SJSA1 (cell line): Measurements from ENCODE around the gene IQGAP3. TPM values are rescaled to one million over a fixed set of nuclear protein-coding genes. Genes with fewer than 3 reads are reported as not detected.
"Not testable (repeated sequence)": the region's sequence is repeated elsewhere in the genome, so short reads cannot be mapped to it uniquely, and the experiment has no call there.

Experiments used
- DNase-seq, 2 experiments: peaks; one replicate each; pipeline ENCODE4 v3.0.0-alpha.2; 2015 to 2020; ENCODE audit warnings: low spot score in 2 of 2, low read depth in 1 of 2
- H3K27ac ChIP-seq: fragments of 250-450 bp; sonication (Bioruptor Pico); 2 replicates; pipeline ENCODE4 v1.5.1; 2020; ENCODE audit warnings: mild to moderate bottlenecking, moderate library complexity
- H3K27me3 ChIP-seq: fragments of 250-450 bp; sonication (Bioruptor Pico); replicated peaks from 2 replicates; pipeline ENCODE4 v1.5.1; 2020; ENCODE audit warnings: mild to moderate bottlenecking, moderate library complexity
- H3K36me3 ChIP-seq: fragments of 250-450 bp; sonication (Bioruptor Pico); 2 replicates; pipeline ENCODE4 v1.5.1; 2020; ENCODE audit warnings: mild to moderate bottlenecking
- H3K4me1 ChIP-seq: fragments of 250-450 bp; sonication (Bioruptor Pico); replicated peaks from 2 replicates; pipeline ENCODE4 v1.6.1; 2021; ENCODE audit warnings: mild to moderate bottlenecking
- H3K4me3 ChIP-seq: fragments of 250-450 bp; sonication (Bioruptor Pico); 2 replicates; pipeline ENCODE4 v1.5.1; 2020; ENCODE audit warnings: mild to moderate bottlenecking
- H3K9me3 ChIP-seq: fragments of 250-450 bp; sonication (Bioruptor Pico); replicated peaks from 2 replicates; pipeline ENCODE4 v1.5.1; 2020; ENCODE audit warnings: mild to moderate bottlenecking
- total RNA-seq: library from RNA; depleted of rRNA; stranded (reverse); fragments of >200 nt; shearing (Covaris generic); gene quantifications from 2 replicates; pipeline ENCODE4 v1.2.3, GENCODE V29; 2014

IQGAP3 gene
- total RNA-seq, 1 experiment from 2014 or later = 64.1 TPM

DNA sequence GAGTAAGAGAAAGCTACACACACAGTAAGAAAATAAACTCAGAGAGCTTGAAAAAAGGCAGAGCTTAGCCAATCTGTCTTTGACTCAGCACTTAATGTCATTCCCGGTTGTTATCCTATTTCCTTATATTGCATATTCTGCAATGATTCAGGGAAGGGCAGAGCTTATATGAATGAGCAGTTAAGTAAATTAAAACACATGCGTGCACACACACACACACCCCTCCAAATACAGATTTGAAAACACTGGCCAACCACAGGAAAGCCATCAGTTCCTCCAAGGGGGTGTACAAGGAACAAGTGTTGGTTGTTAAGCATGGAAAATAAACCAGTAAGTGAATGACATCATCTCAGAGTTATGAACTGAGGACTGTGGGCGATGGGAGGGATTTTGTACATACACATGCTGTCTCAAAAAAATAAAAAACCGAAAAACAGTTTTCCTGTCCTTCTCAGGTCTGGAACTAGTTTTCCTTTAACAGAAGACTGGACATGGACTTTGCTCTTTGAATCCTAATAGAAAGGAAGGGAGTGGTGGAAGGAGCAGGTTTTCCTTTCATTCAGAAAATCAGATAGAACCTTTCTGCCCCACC, 1.0 kb downstream of the IQGAP3 start:
- H3K36me3 ChIP-seq = peaks cover 49% of the 10 kb centered on the region
- no peaks in the 10 kb centered on the region for H3K9me3 ChIP-seq
- H3K27ac ChIP-seq = peak overlapping the region; percentile 96
- H3K27me3 ChIP-seq = no peaks in the 10 kb centered on the region; the same call in 1 of the 2 replicates
- H3K4me1 ChIP-seq = peaks cover 15% of the 10 kb centered on the region
- DNase-seq = peak; percentile 82 to 91
- peak overlapping the region; percentile 73 for H3K4me3 ChIP-seq

DNA sequence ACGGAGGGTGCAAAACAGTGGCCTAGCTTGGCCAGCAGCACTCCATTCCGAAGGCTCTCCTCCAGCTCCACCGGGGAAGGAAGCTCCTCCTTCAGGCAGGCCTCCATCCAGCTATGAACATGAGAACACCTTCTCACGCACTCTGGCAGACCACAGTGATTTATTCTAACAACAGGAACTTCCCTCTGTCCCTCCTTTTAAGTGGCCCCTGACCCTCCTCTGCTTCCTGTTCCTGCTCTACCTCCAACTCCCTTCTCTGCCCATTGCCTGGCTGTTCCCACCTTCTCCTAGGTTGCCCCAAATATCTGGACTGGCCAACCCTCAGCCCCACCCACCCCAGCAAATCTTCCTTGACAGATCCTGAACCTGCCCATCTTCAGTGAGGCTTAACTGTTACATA, 5.9 kb downstream of the IQGAP3 start:
- Histone ChIP-seq H3K27me3 (no peaks in the 10 kb centered on the region), H3K9me3 (no peaks in the 10 kb centered on the region), H3K36me3 (peaks cover 91% of the 10 kb centered on the region), H3K4me3 (no peak overlapping the region), H3K4me1 (peaks cover 11% of the 10 kb centered on the region), H3K27ac (no peak overlapping the region)
- DNase-seq = no peak

DNA sequence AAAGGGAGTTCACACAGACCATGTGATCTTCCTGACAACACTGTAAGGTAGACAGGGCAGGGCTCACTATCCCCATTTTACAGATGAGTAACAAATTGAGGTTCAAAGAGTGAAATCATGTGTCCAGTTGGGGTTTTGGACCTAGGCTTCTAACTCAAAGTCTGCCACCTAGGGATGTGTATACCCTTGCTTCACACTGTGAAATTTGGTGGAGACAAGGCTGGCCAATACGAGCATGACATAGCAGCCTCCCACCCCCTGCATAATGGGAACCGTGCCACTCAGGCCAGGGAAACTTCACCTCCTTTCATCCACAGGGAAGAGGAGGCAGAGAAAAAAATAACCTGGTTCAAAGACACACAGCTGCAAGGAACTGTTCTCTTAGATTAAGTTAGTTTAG, 6.8 kb downstream of the IQGAP3 start:
- Histone ChIP-seq H3K36me3 (peaks cover 97% of the 10 kb centered on the region), H3K27me3 (no peaks in the 10 kb centered on the region), H3K4me1 (peaks cover 6% of the 10 kb centered on the region), H3K9me3 (no peaks in the 10 kb centered on the region), H3K27ac (no peak overlapping the region), H3K4me3 (no peak overlapping the region)
- no peak for DNase-seq

DNA sequence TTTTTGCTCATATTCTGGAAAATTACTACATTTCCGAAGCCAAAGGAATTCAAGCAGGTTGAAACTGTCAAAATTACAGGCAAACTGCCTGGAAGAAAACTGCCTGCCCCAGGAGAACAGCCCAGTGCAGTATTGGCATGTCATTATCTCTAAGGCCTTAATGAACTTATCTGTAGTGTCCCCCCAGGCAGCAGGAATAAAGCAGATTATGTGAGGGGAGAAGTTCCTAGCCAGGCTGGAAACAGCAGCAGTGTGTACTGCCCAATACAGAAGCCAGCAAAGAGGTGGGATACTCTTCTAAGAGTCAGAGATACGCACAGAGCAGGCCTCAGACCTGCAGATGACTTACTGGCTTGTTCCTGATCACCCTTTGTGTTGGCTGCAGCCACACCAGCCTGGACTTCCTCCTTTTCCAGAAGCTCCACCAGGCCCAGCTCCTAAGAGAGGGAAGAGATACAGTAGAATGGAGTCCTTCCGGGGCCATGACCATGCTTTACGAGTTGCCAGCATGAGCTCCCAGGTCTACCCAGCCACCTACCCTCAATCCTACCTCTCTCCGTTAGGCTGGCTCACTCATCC, 11.7 kb downstream of the IQGAP3 start:
- Histone ChIP-seq H3K9me3 (no peaks in the 10 kb centered on the region), H3K27me3 (no peaks in the 10 kb centered on the region), H3K4me1 (no peaks in the 10 kb centered on the region), H3K4me3 (no peak overlapping the region), H3K27ac (no peak overlapping the region), H3K36me3 (peaks cover 76% of the 10 kb centered on the region)
- DNase-seq = no peak

DNA sequence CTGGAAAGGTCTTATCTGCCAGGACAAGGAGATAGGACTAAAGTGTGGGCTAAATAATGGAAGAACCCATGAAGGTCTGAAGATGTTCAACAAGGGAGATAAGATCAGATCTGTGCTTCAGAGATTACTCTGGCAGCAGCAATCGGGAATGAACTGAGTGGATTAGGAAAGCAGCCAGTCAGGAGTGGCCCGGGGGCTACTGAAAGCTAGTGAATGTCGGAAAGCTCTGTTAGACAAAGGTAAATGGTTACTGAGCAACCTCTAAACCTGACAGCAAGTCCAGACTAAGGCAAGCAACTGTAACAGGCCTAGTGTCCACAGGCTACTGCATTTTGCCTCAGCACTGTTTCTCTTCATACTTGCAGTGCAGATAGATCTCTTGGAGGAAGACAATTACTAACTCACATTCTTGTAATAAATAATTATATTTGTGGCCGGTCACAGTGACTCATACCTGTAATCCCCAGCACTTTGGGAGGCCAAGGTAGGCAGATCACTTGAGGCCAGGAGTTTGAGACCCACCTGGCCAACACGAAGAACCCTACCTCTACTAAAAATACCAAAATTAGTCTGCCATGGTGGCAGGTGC, 12.5 kb downstream of the IQGAP3 start:
- peaks cover 76% of the 10 kb centered on the region for H3K36me3 ChIP-seq

DNA sequence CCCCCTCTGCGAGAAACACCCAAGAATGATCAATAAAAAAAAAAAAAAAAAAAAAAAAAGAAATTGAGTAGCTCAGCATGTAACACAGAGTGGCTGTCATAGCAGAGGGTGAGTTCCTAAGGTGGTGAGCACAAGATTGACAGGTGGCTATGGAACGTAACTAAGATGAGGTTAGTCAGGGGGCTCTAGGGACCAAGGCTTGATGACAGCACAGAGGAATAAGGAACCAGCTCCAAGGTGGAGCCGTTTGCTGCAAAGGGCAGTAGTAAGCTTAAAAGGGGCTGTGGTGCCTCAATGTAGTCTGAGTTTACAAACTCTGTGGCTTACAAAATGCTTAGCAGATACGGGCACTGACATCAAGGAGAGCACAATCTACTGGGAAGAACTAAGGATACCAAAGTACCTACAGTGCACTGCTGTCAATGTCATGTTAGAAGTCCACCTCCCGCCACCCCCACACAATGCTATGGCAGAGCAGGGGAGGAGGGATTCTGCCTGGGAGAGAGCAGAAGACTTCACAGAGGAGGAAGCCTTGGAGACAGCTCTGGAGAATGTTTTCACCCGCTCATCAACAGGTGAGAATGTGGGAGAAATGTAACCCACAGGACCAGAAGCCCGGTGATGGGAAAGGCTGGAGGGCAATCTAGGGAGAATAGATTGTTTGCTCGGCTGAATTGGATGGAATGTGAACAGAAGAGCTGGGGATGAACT, 13.1 kb downstream of the IQGAP3 start:
- Histone ChIP-seq H3K36me3 (peaks cover 76% of the 10 kb centered on the region), H3K9me3 (no peaks in the 10 kb centered on the region), H3K4me1 (no peaks in the 10 kb centered on the region), H3K27ac (no peak overlapping the region), H3K27me3 (no peaks in the 10 kb centered on the region), H3K4me3 (no peak overlapping the region)
- DNase-seq = no peak

More for the DNA sequence above, 12.5 kb downstream of the IQGAP3 start:
- Histone ChIP-seq H3K4me3 (no peak overlapping the region), H3K27me3 (no peaks in the 10 kb centered on the region), H3K9me3 (no peaks in the 10 kb centered on the region), H3K27ac (no peak overlapping the region), H3K4me1 (no peaks in the 10 kb centered on the region)
- DNase-seq = no peak

DNA sequence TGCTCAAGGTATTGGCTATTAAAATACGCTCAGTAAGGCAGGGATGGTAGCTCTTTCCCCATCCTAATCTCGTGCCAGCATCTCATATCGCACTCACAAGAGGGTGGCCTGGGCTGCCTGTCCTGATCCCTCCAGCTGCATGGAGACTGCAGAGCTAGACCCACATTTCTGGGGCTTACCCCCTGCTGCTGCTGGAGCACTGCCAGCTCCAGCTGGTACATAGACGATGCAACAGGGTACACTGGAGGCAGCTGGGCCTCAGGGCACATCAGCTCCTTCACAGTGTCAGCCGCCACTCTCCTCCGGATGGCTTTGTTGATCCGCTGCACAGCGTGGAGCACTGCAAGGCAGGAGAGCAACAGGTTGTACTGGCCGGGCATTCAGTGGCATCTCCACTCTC, 16.0 kb downstream of the IQGAP3 start:
- no peak overlapping the region for H3K4me3 ChIP-seq
- no peaks in the 10 kb centered on the region for H3K9me3 ChIP-seq
- no peaks in the 10 kb centered on the region for H3K27me3 ChIP-seq
- 0 out of 2 replicates have a peak, but pooled peaks cover 4% of the 10 kb centered on the region for H3K4me1 ChIP-seq
- H3K36me3 ChIP-seq = peaks cover 76% of the 10 kb centered on the region
- DNase-seq = no peak
- no peak overlapping the region for H3K27ac ChIP-seq

DNA sequence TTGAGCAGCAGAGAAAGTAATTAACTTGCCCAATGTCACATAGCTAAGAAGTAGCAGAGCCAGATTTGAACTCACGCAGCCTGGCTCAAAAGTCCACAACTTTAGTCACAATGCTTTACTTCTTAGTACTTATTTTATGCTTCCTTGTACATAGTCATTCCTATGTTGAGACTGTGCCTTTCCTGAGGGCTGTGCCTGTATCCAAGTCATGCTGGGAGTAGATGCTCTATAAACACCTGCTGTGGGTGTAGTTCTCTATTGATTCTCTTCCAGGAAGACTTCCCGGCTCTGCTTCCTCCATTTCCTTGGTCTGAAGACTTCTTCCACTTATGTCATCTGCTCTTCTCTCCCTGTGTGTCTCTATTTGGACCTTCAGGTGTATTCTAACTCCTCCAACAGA, 16.6 kb downstream of the IQGAP3 start:
- Histone ChIP-seq H3K36me3 (peaks cover 76% of the 10 kb centered on the region), H3K9me3 (no peaks in the 10 kb centered on the region), H3K4me3 (no peak overlapping the region), H3K27ac (no peak overlapping the region), H3K4me1 (0 out of 2 replicates have a peak, but pooled peaks cover 4% of the 10 kb centered on the region), H3K27me3 (no peaks in the 10 kb centered on the region)
- no peak for DNase-seq

DNA sequence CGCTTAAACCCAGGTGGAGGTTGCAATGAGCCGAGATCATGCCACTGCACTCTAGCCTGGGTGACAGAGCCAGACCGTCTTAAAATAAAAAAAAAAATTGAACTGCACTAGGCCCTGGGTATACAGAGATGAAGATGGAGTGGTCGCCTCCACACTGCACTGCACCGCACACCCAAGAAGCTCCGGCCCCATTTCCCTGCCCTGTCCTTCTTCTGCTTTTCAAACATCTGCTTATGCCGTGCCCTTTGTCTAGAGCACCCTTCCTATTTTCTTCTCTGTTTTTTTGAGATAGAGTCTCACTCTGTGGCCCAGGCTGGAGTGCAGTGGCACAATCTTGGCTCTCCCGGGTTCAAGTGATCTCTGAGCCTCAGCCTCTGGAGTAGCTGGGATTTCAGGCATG, 17.4 kb downstream of the IQGAP3 start:
- H3K27ac ChIP-seq = no peak overlapping the region
- no peaks in the 10 kb centered on the region for H3K27me3 ChIP-seq
- H3K4me3 ChIP-seq = no peak overlapping the region
- H3K4me1 ChIP-seq = 0 out of 2 replicates have a peak, but pooled peaks cover 4% of the 10 kb centered on the region
- no peak for DNase-seq
- peaks cover 76% of the 10 kb centered on the region for H3K36me3 ChIP-seq
- no peaks in the 10 kb centered on the region for H3K9me3 ChIP-seq

DNA sequence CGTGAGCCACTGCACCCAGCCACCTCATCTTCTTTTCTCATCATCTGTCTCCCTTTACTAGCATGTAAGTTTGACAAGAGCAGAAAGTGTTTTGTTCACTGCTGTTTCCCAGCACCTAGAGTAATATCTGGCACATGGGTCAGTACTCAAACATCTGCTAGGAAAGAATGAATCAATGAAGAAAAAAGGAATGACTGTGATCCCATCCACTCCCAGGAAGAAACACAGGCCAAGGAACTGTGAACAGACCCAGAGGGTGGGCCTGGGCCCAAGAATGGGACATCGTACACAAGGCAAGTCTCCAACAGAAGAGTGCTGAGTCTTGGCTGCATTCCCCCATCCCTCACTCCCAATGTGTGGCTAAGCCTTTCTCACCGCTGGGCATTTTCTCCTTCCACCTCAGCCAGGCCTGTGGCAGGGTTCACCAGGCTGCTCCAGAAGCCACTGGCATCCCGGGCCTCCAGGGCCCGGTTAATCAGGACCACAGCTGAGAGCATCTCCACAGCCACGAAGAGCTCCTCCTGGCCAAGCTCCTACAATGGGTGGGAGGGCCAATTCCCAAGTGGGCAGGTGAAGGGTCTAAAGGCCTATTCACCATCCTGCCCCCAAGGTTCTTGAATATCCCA, 18.4 kb downstream of the IQGAP3 start:
- Histone ChIP-seq H3K36me3 (peaks cover 77% of the 10 kb centered on the region), H3K9me3 (no peaks in the 10 kb centered on the region), H3K27me3 (no peaks in the 10 kb centered on the region)

DNA sequence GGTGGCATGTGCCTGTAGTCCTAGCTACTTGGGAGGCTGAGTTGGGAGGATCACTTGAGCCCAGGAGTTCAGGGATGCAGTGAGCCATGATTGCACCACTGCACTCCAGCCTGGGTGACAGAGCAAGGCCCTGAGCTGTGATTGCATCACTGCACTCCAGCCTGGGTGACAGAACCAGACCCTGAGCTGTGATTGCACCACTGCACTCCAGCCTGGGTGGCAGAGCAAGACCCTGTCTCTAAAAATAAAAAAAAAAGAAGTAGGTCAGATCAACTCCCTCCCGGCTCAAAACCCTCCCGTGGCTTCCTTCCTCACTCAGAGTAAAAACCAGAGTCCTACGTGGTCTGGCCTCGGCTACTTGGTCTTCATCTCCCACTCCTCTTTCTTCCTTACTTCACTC, 19.4 kb downstream of the IQGAP3 start:
- not testable (repeated sequence) for H3K27ac ChIP-seq, H3K4me3 ChIP-seq, H3K9me3 ChIP-seq, DNase-seq, H3K4me1 ChIP-seq, H3K27me3 ChIP-seq
- H3K36me3 ChIP-seq = peaks cover 87% of the 10 kb centered on the region

More for the DNA sequence above, 18.4 kb downstream of the IQGAP3 start:
- Histone ChIP-seq H3K4me1 (0 out of 2 replicates have a peak, but pooled peaks cover 4% of the 10 kb centered on the region), H3K4me3 (no peak overlapping the region), H3K27ac (no peak overlapping the region)
- no peak for DNase-seq

DNA sequence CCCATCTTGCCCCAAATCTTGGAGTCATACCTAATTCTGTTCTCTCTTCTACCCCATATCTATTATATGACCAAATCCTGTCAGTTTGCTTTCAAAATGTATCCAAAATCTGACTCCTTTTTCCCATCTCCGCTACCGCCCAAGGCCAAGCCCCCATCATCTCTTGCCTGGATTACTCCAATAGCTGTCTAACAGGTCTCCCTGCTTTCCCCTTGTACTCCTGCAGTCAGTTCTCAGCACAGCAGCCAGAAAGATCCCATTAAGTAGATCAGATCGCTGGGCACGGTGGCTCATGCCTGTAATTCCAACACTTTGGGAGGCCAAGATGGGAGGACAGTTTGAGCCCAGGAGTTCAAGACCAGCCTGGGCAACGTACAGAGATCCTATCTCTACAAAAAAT, 19.8 kb downstream of the IQGAP3 start:
- no peak overlapping the region for H3K27ac ChIP-seq
- H3K4me1 ChIP-seq = 0 out of 2 replicates have a peak, but pooled peaks cover 4% of the 10 kb centered on the region
- no peak for DNase-seq
- peaks cover 91% of the 10 kb centered on the region for H3K36me3 ChIP-seq
- no peak overlapping the region for H3K4me3 ChIP-seq
- no peaks in the 10 kb centered on the region for H3K27me3 ChIP-seq
- no peaks in the 10 kb centered on the region for H3K9me3 ChIP-seq

DNA sequence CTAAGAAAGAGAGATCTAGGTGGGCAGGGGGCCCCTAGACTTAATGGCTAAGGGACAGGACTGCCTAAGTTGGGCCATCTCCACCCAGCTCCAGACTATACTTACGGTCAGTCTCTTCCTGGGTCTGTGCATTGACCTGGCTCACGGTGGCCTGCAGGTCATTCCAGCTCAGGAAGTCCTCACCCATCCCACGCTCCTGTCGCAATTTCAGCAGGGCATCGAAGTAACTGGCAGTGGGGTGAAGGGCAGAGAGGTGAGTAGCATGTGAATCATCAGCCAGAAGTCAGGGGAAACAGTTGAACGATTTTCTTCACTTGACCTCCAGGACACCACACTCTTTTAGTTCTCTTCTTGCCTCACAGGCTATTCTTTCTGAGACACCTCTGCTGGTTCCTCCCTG, 20.5 kb downstream of the IQGAP3 start:
- peaks cover 98% of the 10 kb centered on the region for H3K36me3 ChIP-seq
- H3K4me1 ChIP-seq = 0 out of 2 replicates have a peak, but pooled peaks cover 4% of the 10 kb centered on the region
- no peak overlapping the region for H3K4me3 ChIP-seq
- no peaks in the 10 kb centered on the region for H3K27me3 ChIP-seq
- H3K9me3 ChIP-seq = no peaks in the 10 kb centered on the region
- DNase-seq = no peak
- H3K27ac ChIP-seq = no peak overlapping the region
